Brain pericyte (primary cell): ENCODE data around the gene LCN1.
"Not testable (repeated sequence)": the region's sequence is repeated elsewhere in the genome, so short reads cannot be mapped to it uniquely, and the experiment has no call there.

Source experiments
- DNase-seq: peaks from one replicate; pipeline ENCODE4 v3.0.0-alpha.2; 2012; ENCODE audit warnings: low read depth, low spot score

The LCN1 gene

GRCh38 chr9:135522137-135522877 lies 1.1 kb downstream of the LCN1 start:
- no peak for DNase-seq

GRCh38 chr9:135522931-135523330 lies 1.7 kb downstream of the LCN1 start:
- DNase-seq = no peak

GRCh38 chr9:135523521-135524129 lies 2.4 kb downstream of the LCN1 start:
- DNase-seq = no peak

DNA sequence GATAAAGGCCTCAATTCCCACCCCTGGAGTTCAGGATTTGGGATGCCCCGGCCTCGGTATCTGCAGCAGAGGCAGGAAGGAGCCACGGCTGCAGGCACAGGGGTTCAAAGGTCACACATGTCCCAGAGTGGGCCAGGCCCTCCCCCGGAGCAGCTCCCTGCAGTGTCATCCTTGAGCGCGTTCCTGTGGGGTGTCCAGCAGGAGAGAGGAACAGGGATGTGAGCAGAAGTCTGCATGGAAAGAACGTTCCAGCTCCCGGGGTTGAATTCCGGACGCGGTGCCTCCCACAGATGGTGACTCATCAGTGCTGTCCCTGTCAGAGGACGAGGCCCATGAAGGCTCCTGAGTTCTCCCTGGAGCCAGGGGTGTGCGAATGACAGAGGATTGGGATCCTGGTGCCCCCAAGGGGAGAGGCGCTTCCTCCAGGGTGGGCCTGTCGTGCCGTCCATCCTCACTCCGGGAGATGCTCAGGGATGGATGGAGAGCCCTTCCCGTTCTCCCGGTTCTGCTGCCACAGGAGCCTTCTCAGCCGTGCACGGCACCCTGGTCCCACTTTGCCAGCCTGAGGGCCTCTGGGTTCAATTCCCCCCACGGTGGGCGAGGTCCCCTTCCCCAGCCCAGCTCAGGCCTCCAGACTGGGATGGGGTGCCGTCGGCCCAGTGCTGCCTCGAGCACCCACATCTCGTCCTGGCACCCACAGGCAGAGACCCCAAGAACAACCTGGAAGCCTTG lies 3.1 kb downstream of the LCN1 start:
- no peak for DNase-seq

DNA sequence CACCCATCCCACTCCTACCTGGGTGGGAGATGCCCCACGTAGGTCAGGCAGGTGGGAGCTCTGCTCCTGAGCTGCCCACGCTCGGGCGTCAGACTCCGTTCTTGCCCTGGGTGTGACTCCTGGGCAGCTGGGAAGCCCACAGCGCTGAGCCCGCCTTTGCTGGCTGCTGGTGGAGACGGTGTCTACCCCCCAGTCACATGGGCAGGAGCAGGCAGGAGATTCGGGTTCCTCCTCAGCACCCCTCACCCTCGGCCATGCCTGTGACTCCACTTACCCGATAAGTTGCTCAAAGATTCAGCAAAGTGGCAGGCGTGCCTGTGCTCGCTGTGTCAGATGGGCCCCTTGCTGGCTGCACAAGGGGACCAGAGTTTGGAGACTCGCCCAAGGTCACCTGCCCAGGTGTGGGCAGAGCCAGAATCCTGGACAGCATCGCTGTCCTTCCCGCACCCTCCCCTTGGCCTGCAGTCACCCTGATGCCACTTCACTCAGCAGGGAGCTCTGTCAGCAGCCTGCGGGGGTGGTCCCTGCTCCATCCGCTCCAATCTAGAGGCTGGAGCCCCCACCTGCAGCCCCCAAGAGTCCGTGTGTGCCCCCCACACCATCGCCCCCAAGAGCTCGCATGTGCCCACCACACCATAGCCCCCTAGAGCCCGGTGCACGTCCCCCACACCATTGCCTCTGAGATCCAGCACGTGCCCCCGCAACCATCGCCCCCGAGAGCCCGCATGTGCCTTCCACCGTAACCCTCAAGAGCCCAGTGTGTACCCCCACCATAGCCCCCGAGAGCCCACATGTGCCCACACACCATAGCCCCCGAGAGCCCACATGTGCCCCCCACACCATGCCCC lies 4.2 kb downstream of the LCN1 start:
- no peak for DNase-seq

- DNase-seq = no peak
These were observed 5.0 kb downstream of the LCN1 start for GRCh38 chr9:135526089-135526729.

GRCh38 chr9:135526730-135527571 lies 5.7 kb downstream of the LCN1 start:
- no peak for DNase-seq

DNA sequence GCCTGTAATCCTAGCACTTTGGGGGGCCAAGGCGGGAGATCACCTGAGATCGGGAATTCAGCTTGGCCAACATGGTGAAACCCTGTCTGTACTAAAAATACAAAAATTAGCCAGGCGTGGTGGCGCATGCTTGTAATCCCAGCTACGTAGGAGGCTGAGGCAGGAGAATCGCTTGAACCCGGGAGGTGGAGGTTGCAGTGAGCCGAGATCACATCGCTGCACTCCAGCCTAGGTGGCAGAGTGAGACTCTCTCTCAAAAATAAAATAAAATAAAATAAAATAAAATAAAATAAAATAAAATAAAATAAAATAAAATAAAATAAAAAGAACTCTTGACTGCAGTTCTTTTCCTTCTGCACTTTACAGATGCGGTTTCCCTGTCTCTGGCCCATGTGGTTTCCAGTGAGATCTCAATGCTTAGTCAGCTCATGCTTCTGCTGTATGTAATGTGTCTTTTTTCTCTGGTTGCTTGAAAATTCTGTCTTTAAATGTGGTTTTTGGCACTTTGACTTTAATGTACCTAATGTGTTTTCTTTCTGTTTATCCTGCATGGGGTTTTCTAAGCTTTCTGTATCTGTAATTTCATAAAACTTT lies 7.7 kb downstream of the LCN1 start:
- not testable (repeated sequence) for DNase-seq

DNA sequence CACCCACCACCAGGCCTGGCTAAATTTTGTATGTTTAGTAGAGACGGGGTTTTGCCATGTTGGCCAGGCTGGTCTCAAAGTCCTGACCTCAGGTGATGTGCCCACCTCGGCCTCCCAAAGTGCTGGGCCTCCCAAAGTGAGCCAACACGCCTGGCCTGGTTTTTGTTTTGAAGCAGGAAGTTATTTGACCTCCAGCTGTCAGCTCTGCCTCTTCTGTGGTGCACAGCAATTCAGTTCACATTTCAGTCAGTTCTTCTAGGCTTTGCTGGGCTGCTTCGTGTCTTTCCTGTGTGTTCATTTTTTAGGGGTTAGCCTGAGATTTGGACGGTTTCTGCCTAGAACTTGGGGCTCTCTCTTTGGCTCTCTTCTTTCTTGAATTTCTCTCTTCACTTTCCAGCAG lies 8.9 kb downstream of the LCN1 start:
- DNase-seq = no peak

DNA sequence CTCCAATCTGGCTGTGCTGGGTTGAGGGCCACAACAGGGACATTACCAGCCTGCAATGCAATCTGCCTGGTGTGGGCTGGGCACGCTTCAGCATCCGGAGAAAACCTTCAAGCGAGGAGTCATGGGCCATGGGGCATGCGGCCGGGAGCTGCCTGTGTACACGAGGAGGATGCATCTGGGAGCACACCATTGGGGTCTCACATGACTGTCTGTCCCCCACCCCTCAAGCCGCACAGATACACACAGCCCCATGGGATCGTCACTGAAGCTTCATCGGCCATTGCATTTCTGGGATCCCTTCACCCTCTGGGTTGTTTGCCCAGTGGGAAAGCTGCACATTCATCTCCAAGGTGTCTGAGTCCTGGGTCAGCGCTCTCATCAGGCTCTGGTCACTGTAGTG lies 9.9 kb downstream of the LCN1 start:
- no peak for DNase-seq

GRCh38 chr9:135533113-135533512 lies 11.9 kb downstream of the LCN1 start:
- no peak for DNase-seq

DNA sequence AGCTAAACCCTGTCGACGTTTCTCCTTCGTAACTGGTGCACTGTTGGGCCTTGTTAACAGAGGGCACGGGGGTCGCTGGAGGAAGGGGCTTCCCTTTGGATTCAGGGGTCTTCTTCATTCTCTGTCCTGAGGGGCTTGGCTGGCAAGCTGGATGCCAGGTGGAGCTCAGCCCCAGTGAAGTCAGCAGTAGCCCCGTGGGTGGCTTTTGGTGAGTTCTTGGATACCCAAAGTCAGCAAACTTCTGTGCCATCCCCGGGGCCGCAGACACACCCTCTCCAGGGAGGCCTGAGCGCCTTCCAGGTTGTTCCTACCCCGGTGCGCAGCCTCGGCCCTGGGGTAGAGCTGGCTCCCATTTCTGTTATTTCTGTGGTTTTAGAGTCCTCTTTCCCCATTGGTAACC lies 12.4 kb downstream of the LCN1 start:
- DNase-seq = no peak

GRCh38 chr9:135534192-135534711 lies 13.0 kb downstream of the LCN1 start:
- not testable (repeated sequence) for DNase-seq

DNA sequence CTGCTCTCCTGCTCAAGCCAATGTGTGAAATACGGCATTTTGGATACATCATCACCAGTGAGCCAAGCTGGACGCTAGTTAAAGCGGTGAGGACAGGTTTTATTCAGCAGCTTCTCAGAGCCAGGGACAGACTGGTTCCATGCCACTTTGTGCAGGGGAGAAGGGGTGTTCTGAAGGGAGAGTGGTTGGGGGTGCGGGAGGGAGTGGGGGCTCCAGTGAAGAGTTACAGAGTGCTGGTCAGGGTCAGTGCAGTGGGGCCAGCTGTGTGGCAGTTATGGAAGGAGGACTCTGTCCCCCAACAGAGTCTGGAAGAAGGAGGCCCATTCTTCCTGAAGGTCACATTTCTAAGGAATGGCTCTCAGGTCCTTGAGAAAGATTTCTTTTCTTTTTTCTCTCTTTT lies 13.6 kb downstream of the LCN1 start:
- not testable (repeated sequence) for DNase-seq

- DNase-seq = not testable (repeated sequence)
These were observed 14.4 kb downstream of the LCN1 start for GRCh38 chr9:135535631-135536030.

GRCh38 chr9:135536216-135536615 lies 15.0 kb downstream of the LCN1 start:
- no peak for DNase-seq

DNA sequence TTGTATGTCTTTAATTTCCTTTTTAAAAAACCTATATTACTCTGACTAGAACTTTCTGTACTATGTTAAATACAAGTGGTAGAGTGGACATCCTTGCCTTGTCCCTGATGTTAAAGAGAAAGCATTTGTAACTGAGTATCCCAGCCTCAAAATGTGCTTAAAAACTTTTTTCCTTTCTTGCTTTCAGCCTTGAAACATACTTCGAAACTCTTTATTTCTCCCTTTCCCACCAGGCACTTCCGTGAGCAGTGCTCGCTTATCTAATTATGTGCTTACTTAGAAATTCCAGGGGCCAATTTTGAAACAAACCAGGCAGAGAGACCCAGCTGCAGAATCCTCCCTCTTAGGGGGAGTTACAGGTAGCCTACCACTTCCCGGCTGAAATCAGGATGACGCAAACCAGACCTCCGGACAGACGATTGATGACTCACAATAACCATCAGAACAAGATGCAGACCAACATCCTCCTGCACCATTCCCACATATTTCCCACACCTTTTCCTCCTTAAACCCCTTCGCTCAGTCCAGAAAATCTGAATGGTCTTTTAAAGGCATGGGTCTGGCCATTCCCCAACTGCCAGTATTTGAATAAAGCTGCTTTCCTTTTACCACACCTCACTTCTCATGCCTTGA lies 22.1 kb downstream of the LCN1 start:
- DNase-seq = not testable (repeated sequence)

- no peak for DNase-seq
These were observed 23.9 kb downstream of the LCN1 start for GRCh38 chr9:135544981-135545635.
